Activated CD8-positive, alpha-beta memory T cell treated with anti-CD3 and anti-CD28 coated beads for 36 hours (primary cell): ENCODE data around the gene MAGI2. TPM values are rescaled to one million over a fixed set of nuclear protein-coding genes. Genes with fewer than 3 reads are reported as not detected.

Experiments
- CTCF ChIA-PET: fragments of 350-600 bp; sonication (Branson Sonifier 250); formaldehyde crosslinking; loops from one replicate; lab custom pipeline; 2021; ENCODE audit warnings: antibody characterized with exemption; lab: Charles Lee
- POLR2A ChIA-PET: fragments of 350-600 bp; sonication (Branson Sonifier 250); formaldehyde crosslinking; loops from one replicate; lab custom pipeline; 2021; ENCODE audit warnings: antibody characterized with exemption; lab: Charles Lee
- total RNA-seq, 2 experiments: library from RNA; stranded (reverse); gene quantifications; one replicate each; pipeline ENCODE4 v1.2.3, GENCODE V29; 2021

The MAGI2 gene
- total RNA-seq, 2 experiments from 2014 or later = 0.17 to 0.30 TPM

DNA sequence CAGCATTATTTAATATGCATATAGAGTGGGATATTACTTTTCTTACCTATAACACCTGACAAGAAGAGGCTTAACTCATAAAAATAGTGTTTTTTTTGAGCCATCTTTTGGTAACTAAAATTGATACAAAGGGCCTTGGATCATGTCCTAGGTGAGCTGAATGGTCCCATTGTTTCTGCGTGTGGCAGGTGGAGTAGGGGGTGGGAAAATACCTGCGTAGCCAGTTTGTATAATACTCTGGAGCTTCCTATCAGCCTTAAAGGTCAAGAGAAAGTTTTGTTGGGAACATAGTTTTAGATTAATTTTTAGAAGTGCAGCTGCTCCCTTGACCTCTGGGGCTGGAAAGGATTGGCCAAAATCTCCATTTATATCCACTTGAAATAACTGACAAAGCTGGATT is 1410.3 kb downstream of the MAGI2 start:
- CTCF ChIA-PET = interaction anchor here (1.5 to 1.9 kb wide), 2 partner anchors 23 to 392 kb away, joined by 4 to 6 read pairs; no protein-coding TSS in a partner anchor
- POLR2A ChIA-PET = no interaction called here

DNA sequence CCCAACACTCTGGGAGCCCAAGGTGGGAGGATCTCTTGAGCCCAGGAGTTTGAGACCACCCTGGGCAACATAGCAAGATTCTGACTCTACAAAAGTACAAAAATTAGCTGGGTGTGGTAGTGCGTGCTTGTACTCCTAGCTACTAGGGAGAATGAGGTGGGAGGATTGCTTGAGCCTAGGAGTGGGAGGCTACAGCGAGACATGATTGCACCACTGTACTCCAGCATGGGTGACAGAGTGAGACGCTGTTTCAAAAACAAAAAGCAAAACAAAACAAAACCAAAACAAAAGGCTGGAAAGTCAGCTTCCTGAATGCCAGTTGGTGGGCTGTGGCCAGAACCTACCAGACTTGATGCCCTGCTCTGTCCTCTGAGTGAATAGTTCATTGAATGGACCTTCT is 1412.0 kb downstream of the MAGI2 start:
- ChIA-PET CTCF (interaction anchor here (1.5 to 2.3 kb wide), 2 partner anchors 22 to 50 kb away, joined by 3 to 13 read pairs; no protein-coding TSS in a partner anchor), POLR2A (no interaction called here)

DNA sequence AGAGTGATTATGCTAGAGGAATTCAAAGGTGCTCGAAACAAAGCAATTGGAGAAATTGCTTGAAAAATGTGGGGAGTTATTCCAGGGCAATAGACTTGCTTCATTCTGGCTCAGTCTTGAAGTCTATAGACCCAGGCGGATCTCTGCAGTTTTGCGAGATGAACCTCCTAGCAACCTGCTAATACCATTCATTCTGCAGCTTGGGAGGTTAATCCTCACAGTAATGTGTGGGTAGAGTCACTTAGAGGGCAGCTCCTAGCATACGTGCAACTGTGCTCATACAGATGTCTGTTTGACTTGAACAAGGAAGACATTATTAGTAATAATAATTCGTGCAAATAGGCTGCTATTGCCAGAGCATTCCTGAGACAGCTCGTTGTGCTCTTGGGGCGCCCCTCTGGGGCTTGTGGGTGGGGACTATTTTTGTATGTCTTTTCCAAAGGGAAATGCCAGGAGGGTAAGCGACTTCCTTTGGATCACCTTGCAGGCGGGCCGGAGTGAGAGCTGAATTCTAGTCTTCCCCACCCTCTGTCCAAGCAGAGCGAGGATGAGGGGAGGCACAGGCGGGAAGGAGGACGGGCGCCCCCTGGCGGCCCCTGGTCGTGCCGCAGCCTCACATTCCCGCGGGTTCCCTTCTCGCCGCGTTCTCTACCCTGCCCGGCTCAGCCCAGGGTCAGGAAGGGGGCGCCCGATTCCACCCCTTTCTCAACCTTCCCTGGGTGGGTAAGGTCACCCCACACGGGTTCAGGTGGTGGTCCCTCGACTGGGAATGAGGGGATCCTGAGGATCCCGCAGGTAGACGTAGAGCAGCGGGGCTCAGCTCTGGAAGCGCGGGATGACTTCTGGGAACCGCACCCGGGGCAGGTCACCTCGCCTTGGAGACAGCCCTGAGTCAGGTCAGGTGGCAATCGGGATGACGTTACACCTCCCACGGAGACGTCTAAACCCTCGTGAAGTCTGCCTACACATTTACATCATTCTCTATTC is 1413.4 kb downstream of the MAGI2 start:
- ChIA-PET CTCF (interaction anchor here (0.8 to 2.3 kb wide), 8 partner anchors 9 to 48 kb away, joined by 3 to 13 read pairs (median 3); no protein-coding TSS in a partner anchor), POLR2A (no interaction called here)

DNA sequence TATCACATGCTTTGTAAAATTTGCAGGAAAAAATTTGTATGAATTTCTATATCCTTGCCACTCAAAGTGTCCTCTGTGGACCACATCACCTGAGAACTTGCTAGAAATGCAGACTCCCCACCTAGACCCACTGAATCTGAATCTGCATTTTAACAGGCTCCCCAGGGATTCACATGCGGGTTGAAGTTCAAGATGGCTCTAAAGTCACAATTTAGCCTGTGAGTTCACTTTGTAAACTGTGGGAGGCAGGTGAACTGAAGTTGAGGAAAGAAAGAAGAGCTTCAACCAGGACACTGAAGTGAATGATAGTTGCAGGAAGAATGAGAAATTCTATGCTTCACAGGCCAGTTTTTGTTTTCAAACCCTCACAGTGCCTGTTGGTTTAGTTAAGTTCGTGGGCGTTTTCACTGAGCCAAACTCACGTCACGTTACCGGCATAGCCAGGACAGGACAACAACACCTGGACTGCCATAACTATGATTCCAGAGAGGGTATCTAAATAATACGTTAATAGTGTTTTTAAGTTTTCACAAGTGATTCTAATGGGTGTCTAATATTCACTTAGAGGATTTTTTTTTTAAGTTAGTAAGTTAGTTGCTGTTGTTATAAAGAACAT is 1414.9 kb downstream of the MAGI2 start:
- CTCF ChIA-PET = interaction anchor here (1.4 kb wide), 1 partner anchor 19 kb away, joined by 3 read pairs; no protein-coding TSS in a partner anchor
- POLR2A ChIA-PET = no interaction called here

DNA sequence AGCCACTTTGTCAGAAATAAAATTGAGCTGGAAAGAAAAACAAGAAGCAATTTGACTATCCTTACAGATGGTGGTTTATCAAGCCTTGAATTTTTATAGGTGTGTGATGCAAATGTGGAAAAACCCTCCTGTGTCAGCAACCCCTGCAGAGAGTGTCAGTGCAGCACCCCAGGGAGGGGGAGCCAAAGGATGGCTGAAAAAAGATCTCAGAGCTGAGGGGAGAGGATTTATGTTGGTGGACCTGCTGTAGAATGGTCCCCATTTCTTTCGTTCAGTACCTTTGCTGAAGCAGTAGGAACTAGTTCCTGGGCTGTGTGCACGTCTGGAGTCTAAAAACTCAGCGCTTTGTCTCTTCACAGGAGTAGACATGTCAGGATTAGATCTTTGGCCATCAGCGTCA is 1415.9 kb downstream of the MAGI2 start:
- CTCF ChIA-PET = interaction anchor here (1.4 kb wide), 1 partner anchor 18 kb away, joined by 3 read pairs; no protein-coding TSS in a partner anchor
- POLR2A ChIA-PET = no interaction called here

DNA sequence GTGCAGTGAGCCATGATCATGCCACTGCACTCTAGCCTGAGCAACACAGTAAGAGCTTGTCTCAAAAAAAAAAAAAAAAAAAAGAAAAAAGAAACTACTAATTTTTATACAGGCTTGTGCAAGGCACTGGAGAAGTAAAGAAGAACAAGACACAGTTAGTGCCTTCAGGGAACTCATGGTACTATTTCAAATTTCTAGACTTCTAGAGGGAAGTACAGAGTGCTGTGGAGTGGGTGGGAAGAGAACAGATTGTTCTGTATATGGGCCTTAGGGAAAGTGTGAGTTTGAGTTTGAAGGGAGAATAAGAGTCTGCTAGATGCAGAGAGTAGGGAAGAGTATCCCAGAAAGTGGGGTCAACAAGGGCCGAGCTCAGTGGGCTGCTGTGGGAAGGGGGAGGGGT is 1420.1 kb downstream of the MAGI2 start:
- CTCF ChIA-PET = interaction anchor here (0.9 kb wide), 1 partner anchor 13 kb away, joined by 3 read pairs; no protein-coding TSS in a partner anchor
- POLR2A ChIA-PET = no interaction called here

DNA sequence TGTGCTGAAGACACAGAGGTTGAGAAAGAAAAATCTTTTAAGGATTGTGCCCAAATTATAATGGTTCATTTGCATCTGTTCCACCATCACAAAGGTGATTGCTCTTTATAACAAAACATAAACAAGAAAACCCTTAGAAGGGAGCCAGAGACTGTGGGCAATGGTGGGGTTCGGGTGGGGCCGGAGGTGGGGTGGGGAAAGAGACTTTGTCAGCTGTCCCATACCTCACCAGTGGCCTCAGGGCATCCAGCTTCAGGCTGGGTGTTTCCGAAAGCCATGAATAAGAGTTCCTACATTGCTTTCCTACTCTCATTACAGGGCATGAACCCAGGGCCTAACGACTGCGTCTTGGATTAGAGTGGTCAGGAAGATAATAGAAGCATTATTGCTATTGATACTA is 1427.0 kb downstream of the MAGI2 start:
- CTCF ChIA-PET = no interaction called here
- POLR2A ChIA-PET = no interaction called here

DNA sequence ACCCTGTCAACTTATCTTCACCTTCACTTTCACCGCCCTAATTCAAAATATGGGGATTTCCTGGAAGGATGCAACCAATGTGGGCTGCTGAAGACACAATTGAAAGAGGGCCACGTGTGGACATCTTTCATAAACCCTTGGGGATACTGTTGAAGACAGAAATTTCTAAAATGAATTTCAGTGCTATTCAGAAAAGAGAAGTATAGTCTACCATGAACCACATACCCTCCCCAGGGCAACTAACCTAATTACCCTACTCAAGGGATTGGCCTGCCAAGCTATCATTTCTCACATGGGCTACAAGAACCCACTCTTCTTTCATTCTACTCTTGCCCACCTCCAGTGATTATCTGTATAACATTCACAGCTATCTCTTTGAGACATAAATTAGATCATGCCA is 1428.9 kb downstream of the MAGI2 start:
- ChIA-PET POLR2A (no interaction called here), CTCF (interaction anchor here (1.2 kb wide), 1 partner anchor 16 kb away, joined by 3 read pairs; no protein-coding TSS in a partner anchor)

DNA sequence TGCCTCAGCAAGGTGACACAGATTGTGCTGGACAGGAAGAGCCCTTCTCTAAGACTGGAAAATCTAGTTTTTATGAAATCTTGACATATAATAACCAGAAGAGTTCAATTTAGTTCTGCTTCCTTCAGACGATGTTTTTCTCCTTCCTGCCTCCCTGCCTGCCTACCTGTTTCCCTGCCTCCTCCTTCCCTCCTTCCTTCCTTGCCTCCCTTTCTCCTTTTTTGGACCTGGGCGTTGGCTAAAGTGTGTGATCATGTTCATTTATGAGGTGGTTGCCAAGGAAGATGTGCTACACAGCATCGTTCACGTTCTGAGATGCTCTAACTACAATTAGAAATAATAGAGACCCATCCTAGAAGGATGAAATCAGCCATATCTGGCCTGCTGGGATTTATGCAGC is 1430.3 kb downstream of the MAGI2 start:
- CTCF ChIA-PET = no interaction called here
- POLR2A ChIA-PET = no interaction called here

DNA sequence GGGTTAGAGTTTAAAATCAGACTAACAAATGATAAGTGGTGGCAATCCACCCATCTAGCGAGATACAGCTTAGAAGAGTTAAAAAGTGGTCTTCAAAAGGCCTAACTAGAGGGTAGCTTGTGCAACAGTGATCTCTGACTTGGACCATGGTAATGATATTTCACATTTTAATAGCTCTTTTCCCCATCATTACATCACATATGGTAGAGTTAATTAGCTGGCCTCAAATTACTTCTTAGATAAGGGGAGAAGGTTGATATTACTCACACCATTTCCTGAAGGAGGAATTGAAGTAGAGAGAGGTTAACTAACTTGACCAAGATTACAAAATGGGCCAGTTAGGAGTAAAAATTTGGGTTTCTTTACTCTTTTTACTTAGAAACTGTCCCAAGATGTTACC is 1431.3 kb downstream of the MAGI2 start:
- ChIA-PET POLR2A (no interaction called here), CTCF (no interaction called here)

DNA sequence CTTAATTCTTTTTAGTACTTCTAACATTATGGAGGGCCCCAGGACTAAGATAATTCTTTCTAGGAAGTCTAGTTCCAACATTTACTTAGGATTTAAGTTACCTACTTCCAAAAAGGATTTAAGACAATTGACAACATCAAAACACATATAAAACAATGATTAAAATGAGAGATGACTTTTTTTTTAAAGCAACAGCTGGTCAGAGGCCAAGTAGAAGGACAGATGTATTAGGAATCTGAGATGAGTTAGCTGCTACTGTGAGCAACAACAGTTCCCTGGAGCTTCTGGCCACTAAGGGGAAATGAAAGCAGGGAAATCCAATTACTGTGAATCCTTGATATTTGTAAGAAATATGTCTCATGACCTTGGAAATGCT is 1432.6 kb downstream of the MAGI2 start:
- ChIA-PET POLR2A (interaction anchor here (0.7 kb wide), 1 partner anchor 175 kb away, joined by 3 read pairs; no protein-coding TSS in a partner anchor), CTCF (interaction anchor here (0.8 to 2.0 kb wide), 4 partner anchors 13 to 223 kb away, joined by 3 to 6 read pairs (median 4); partner anchors contain the start of genes PHTF2 and TMEM60)

DNA sequence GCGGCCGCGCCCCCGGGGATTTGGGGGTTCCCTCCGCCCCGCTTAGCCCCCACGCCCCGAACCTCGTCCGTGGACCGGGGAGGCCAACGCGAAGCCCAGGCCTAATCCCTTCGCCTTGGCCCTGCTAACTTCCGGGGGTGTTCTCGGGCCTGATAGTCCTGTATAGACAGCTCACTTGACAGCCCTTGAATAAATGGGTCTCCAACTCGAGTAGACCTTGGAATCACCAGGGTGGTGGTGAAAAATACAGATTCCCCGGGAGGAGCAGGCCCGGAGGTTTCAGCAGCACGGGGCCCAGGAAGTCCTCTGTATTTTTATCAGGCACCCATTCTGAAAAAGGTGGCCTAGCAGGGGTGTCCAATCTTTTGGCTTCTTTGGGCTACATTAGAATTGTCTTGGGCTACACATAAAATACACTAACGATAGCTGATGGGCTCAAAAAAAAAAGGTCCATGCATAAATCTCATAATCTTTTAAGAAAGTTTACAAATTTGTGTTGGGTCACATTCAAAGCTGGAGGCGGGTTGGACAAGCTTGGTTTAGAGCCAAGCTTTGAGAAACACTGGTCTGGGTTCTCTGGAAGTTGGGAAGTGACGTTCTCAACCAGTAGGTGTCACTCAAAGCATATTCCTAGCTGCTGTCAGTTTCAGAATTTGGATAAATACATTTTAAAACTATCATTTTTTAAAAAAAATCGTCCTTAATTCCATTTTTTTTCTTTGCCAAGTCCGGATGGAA is 1433.2 kb downstream of the MAGI2 start:
- POLR2A ChIA-PET = interaction anchor here (0.7 kb wide), 1 partner anchor 175 kb away, joined by 3 read pairs; no protein-coding TSS in a partner anchor
- CTCF ChIA-PET = interaction anchor here (0.8 to 2.4 kb wide), 7 partner anchors 12 to 222 kb away, joined by 3 to 13 read pairs (median 5); partner anchors contain the start of genes PHTF2 and TMEM60

DNA sequence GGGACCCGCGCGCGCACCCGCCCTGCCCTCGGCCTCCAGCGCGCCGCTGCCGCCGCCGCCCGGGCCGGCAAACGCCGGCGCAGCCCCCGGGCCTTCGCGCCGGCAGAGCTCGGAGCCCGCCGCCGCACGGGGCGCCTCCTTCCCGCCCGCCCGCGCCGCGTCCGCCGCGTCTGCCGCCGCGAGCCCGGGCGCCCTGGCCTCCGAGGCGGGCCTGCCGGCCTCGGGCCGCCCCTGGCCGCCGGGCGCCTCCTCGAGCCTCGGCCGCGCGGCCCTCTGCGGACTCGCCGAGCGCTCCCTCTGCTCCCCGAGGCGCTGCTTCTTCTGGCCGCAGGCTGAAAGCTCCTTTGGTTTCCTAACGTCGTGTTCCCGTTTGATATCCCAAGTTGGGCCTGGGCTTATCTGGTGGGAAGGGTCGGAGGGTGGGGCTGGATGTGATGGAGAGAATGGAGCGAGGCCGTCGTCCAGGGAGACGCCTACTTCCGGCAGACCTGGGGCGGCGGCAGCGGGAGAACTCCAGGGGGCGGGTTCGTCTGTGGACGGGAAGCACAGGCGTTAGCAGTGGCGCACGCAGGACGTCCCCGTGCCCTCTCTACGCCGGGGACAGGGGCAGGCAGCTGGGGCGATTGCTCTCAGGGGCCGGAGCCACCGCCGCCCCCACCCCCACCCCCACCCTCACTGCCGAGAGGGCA is 1433.9 kb downstream of the MAGI2 start:
- ChIA-PET CTCF (interaction anchor here (1.0 to 2.4 kb wide), 5 partner anchors 12 to 23 kb away, joined by 3 to 13 read pairs (median 5); no protein-coding TSS in a partner anchor), POLR2A (no interaction called here)

DNA sequence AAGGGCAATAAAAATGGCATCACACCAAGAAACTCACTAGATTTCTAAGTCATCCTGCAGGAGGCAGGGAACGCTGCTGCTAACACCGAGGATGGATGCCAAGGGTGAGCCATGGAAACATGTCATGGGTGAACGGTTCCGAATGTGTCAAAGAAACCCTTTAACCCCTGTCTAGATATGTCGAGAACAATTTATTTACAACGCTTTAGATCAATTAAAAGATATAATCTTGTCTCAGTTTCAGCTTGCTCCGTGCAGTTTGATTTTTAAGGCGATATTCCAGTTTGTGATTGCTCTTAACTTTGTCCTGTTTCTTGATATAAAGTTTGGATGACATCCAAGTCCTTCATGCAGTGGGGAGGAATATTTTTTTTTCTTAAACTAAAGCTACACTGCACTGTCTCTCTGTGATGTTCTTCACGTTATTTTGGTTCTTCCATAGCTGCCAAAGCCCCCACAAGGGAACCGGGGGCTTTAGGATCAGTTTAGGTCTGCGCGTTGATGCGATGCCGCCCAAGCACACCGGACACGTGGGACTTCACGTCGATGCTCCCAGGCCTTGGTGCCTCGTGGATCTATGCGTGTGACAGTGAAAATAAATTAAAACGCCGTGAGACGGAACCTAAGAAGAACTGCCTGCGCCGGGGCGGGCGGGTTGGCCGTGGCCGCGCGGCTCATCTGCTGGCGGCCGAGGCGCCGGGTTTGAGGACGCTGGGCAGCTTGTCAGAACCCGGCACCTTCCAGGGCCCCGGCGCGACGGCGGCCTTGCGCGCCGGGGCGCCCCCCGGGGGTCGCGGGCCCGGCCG is 1434.6 kb downstream of the MAGI2 start:
- CTCF ChIA-PET = interaction anchor here (1.3 to 2.4 kb wide), 4 partner anchors 13 to 24 kb away, joined by 3 to 13 read pairs (median 6); no protein-coding TSS in a partner anchor
- POLR2A ChIA-PET = no interaction called here

DNA sequence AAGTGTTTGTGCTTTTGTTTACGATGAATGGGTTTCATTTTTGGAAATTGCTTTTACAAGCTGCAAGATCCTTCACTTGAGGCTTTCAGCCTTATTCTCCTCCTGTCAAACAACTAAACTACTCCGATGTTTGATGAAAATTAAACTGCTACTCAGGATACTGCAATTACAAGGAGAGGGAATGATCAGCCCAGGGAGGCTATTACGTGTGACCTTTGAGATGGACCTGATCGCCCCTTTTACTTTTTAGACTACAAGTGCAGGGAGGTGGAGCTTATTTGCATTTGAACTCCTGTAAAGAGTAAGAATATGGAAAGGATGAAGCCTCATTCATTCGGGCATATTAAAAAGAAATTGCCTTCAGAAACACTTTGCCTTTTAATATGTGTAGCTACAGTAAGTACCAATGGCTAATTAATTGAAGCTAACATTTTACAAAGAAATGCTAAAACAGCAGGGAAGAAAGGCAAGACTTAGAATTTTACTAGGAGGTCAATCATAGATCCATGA is 1435.8 kb downstream of the MAGI2 start:
- POLR2A ChIA-PET = no interaction called here

DNA sequence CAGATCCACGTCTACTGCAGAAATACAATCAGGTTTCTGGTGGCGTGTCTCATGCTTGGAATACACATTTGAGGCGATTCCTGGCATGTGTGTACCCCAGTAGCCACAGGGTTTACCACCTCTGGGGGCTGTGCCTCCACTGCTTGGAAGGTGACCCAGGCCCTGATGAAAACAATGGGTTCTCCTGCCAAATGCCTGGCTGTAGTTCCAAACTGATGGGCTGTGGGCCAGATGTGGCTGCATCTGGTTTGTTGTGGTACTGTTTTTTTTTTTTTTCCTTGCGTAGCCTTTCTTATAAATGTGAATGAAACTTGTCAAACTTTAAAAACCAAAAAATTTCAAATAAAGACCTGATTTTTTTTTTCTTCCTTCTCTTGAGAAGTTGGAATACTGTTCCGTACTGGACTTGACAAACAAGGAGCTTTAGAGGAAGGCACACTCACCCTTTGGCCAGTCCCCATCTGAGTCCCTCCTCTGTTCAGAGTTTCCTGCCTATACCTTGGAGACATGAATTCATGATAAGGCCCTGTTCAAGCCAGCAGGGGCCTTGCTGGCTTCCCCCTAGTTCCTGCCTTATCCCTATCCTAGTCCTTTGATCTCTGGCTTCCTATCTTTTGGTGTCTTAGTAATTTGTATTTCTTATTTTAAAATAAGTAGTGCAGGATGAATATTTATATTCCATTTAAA is 1437.8 kb downstream of the MAGI2 start:
- CTCF ChIA-PET = no interaction called here
- POLR2A ChIA-PET = interaction anchor here (0.6 kb wide), 1 partner anchor 255 kb away, joined by 3 read pairs; no protein-coding TSS in a partner anchor

More for the DNA sequence above, 1435.8 kb downstream of the MAGI2 start:
- CTCF ChIA-PET = no interaction called here
